Measurements from ENCODE around the gene WNT7A.

The WNT7A gene

GRCh38 chr3:13884851-13885703, 5.2 kb upstream of the WNT7A start:
- peak; percentile 24 for DNase-seq

DNA sequence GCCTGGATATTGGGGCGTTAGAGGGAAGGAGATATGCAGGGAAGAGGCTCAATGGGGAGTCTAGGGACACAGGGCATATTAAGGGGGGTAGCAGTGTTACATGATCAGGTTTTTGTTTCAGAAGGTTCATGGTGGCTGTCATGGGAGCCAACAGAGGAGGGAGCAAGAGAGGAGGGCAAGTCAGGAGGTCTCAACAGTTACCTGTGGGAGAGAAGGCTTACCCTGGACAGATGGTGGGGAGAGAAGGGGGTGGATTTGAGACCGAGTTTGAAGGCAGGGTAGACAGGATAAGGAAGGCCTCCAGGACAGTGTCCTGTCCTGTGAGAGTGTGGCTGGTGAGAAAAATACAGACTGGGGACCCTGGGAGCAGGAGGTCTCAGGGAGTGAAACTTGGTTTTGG, 3.8 kb upstream of the WNT7A start:
- DNase-seq: no peak

DNA sequence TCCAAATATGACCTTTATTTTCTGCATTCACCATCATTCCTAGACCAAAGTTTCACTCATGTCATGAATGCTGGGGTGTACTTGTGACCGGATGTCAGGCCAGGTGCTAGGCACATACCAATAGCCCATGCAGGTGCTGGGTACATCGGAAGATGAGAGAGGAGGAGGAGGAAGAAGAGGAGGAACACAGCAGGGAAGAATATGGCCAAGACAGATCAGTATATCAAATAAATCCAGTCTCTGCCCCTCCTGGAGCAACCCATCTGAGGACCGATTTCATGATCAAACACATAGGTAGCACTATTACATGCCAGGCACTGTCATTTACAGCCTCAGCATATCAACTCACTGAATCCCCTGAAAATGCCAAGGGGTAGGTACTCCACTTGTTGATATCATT, 3.0 kb upstream of the WNT7A start:
- DNase-seq: no peak

- no peak for DNase-seq
Observed at GRCh38 chr3:13881536-13882410, 1.9 kb upstream of the WNT7A start.

GRCh38 chr3:13880811-13881156, 913 bp upstream of the WNT7A start:
- no peak for DNase-seq

- DNase-seq: no peak
Observed at GRCh38 chr3:13879102-13879945, 547 bp downstream of the WNT7A start.

GRCh38 chr3:13878281-13879101, 1.4 kb downstream of the WNT7A start:
- no peak for DNase-seq

GRCh38 chr3:13877911-13878280, 2.0 kb downstream of the WNT7A start:
- DNase-seq: no peak

DNA sequence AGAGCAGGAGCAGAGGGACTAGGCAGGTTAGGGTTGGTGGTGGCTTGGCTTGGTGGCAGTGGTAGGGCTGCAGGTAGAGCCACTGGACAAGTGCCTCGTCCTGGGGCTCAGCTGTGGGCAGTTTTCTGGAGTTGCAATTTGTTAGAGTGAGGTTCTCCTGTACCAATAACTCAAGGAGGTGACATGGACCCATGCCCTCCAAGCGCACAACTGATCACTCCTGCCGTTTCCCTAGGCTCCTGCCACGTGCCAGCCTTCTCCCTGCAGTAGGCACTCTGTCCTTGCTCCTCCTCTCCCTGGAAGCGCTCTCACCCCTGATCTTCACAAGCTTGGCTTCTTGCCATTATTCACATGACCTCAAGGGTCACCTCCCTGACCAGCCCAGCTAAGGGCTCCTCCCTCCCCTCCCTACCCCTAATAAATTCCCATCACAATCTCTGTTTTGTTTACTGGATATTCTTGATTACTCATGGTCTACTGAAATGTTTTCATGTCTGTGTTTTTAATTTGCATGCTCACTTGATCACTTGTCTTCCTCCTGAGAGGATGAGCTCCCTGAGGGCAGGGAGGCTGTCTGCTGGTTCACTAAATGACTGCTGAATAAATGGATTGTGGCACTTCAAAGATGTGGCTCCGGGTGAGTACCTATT, 3.3 kb downstream of the WNT7A start:
- DNase-seq: no peak

DNA sequence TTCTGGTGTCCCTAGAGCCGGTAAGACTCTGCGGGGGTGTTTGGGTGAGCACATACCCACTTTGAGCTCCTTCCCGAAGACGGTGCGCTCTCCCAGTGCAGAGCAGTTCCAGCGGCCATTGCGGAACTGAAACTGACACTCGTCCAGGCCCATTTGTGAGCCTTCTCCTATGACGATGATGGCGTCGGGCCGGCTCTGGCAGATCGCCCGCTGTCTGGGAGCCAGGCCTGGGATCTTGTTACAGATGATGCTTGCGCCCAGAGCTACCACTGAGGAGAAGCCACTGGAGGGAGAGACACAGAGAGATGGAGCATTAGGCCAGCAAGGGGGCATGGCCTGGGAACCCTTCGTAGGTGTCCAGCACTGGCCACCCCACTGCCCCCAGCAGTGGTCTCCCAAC, 5.0 kb downstream of the WNT7A start:
- no peak for DNase-seq

- DNase-seq: no peak
Observed at GRCh38 chr3:13873818-13874217, 6.1 kb downstream of the WNT7A start.

DNA sequence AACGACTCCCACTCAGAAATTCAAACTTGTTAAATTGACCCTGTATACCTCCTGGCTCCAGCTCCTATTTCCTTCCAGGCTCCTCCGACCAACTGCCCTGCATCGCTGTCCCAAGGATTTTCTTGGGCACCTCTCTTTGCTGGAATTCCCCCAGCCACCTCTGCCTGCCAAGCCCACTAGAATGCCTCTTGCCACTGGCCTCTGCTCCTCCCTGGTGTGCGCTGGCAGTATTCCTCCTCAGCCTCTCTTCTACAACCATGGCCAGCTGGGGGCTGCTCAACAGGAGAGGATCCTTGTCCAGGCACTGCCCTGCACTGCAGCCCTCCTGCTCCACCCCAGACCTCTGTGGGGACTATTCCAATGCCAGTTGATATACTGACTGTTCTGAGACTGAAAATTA, 7.4 kb downstream of the WNT7A start:
- DNase-seq: no peak

GRCh38 chr3:13871791-13872190, 8.1 kb downstream of the WNT7A start:
- no peak for DNase-seq

DNA sequence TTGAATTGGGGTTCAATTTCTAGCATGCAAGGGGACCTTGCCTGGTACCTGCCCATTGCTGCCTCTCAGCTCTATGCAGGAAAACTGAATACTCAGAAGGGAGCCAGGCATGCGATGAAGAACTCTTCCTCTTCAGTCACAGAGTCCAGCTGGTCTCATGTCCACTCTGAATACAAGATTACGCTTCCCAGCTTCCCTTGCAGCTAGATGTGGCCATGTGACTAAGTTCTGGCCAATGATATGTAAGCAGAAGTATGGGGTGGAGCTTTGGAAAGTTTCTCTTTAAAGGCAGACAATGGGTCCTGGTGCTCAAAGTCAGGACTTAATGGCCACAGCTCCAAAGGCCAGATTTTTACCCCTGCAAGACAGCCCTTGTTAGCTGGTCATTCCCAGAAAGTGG, 9.0 kb downstream of the WNT7A start:
- DNase-seq: no peak

DNA sequence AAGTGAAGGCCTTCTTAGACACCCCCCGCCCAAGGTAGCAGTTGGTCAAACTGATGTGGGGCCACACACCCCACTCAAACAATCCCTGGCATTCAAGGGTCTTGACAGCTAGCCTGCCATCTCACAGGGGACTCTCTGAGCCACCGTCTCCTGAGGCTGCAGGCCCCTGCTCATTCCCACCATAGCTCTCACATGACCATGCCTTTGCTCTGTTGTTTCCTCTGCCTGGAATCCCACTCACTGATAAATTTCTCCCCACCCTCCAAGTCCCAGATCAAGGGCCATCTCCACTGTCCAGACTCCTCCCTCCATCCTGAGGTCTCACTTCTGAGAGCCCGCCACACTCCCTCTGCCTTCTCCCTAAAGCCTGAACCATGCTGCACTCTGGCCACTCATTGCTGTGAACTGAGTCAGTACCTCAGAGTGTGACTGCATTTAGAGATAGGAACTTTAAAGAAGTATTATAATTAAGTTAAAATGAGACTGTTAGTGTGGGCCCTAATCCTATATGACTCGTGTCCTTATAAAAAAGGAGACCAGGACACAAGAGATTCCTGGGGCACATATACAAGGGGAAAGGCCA, 10.0 kb downstream of the WNT7A start:
- no peak for DNase-seq

DNA sequence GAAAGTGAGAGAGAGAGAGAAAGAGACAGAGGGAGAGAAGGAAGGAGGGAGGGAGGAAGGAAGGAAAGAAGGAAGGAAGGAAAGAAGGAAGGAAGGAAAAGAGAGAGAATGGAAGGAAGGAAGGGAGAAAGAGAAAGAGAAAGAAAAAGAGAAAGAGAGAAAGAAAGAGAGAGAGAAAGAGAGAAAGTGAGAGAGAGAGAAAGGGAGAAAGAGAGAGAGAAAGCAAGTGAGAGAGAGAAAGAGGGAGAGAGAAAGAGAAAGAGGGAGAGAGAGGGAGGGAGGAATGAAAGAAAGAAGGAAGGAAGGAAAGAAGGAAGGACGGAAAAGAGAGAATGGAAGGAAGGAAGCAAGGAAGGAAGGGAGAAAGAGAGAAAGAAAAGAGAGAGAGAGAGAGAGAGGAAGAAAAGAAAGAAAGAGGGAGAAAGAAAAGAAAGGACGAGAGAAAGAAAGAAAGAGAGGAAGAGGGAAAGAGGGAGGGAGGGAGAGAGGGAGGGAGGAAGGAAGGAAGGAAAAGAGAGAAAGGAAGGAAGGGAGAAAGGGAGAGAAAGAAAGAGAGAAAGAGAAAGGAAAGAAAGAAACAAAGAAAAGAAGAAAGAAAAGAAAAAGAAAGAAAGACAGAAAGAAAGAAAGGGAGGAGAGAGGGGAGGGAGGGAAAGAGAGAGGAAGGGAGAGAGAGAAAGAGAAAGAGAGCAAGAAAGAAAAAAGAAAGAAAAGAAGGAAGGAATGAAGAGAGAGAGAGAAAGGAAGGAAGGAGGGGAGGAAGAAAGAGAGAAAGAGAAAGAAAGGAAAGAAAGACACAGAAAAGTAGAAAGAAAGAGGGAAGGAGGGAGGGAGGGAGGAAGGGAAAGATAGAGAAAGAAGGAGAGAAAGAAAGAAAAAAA, 10.8 kb downstream of the WNT7A start:
- no peak for DNase-seq

- DNase-seq: no peak
Observed at GRCh38 chr3:13867732-13868131, 12.1 kb downstream of the WNT7A start.

GRCh38 chr3:13866041-13866965, 13.6 kb downstream of the WNT7A start:
- no peak for DNase-seq

GRCh38 chr3:13865581-13865980, 14.3 kb downstream of the WNT7A start:
- no peak for DNase-seq

Data from NCI-H526 treated with DMSO at 0.1 percent for 48 hours (cell line).